Measurements from ENCODE around the gene FRRS1L. TPM values are rescaled to one million over a fixed set of nuclear protein-coding genes. Genes with fewer than 3 reads are reported as not detected.

Gene FRRS1L
- total RNA-seq, 1 experiment from 2014 or later, result 0.02 TPM

DNA sequence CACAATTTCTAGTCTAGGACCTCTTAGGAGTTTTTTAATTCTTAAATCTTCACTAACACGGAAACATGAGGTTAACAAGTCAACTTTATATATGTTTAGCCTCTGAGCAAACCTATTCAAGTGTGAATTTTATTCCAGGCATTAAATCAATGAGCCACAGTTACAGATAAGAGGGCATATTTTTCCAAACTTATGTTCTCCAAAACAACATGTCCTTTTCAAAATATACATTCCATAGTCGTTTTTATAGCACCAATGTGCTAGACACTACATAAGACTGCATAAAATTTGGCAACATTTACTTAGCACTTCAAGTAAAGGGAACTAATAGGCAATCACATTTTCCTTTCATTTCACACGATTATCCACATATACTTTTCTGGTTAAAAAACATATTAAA is 53.8 kb downstream of the FRRS1L start:
- DNase-seq, result no peak

DNA sequence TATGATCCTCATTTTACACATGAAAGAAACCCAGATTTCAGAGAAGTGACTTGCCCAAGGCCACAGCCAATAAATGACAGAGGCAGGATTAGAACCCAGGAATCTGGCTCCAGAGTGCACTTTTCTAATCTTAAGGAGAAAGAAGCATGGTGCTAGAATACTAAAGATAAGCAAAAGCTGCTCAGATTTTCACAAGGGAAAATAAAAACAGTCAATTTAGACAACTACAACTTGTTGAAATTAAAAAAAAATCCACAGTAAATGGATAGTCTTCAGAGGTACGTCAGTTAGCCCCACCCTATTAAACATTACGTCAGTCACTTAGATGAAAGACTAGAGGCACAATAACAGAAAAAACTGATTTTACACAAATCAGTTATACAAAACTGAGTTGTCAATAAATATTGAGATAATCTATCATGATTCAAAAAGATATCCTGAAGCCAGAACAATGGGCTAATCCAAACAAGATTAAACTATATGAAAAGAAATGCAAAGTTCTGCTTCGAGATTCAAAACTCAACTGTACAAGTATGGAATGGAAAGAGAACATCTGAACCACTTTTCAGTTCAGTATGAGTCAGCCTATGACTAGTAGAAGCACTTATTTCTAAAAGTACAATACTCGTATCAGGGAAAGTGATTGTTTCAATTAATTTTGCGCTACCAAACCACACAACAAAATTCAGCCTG is 56.6 kb downstream of the FRRS1L start:
- H3K27ac ChIP-seq, result peak overlapping the region; percentile 12; the same call in 1 of the 2 replicates
- H3K27me3 ChIP-seq, result no peaks in the 10 kb centered on the region
- peaks cover 42% of the 10 kb centered on the region for H3K4me1 ChIP-seq
- no peaks in the 10 kb centered on the region for H3K9me3 ChIP-seq (replicated peaks)
- H3K4me3 ChIP-seq, result no peak overlapping the region
- peaks cover 7% of the 10 kb centered on the region for H3K36me3 ChIP-seq
- no peak for DNase-seq

More for the DNA sequence above, 53.8 kb downstream of the FRRS1L start:
- Histone ChIP-seq H3K4me1 (peaks cover 38% of the 10 kb centered on the region), H3K36me3 (peaks cover 6% of the 10 kb centered on the region), H3K27me3 (no peaks in the 10 kb centered on the region), H3K4me3 (no peak overlapping the region), H3K27ac (no peak overlapping the region), H3K9me3 (replicated peaks) (no peaks in the 10 kb centered on the region)

DNA sequence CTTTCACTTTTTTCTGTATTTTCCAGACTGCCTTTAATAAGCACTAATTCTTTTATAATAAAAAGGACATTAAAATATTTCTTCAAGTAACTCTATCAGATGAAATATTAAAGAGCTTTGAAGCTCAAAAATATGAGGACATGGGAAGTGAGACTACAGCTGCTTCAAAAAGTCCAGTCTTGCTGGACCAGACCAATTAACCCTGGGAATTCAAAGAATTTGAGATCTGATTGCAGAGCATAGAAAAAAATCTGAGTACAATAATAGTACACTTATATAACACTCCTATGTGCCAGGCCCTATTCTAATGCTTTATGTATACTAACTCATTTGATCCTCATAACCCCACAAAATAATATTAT is 57.1 kb downstream of the FRRS1L start:
- Histone ChIP-seq H3K9me3 (replicated peaks) (no peaks in the 10 kb centered on the region), H3K36me3 (peaks cover 13% of the 10 kb centered on the region), H3K27ac (peak overlapping the region; percentile 12), H3K4me1 (peaks cover 42% of the 10 kb centered on the region), H3K4me3 (no peak overlapping the region), H3K27me3 (no peaks in the 10 kb centered on the region)
- DNase-seq, result peak in 1 of 2 experiments; percentile 27

DNA sequence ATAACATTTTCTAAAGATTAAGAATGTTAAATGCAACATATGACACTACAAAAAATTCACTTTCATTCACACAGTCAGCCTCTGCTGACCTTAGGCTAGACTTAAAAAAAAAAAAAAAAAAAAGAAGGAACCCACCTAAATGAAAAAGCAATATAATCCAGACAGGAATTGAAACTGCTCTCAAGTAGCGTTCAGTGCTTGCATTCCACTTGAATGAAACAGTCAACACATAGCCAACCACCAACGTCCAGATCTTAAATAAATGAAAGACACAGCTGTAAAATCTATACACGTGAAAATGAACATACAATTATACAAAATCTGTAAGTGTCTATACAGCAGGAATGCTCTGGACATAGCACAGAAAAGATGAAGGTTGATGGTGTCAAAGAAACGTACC is 58.7 kb downstream of the FRRS1L start:
- Histone ChIP-seq H3K9me3 (replicated peaks) (no peaks in the 10 kb centered on the region), H3K27ac (peak overlapping the region; percentile 22), H3K4me1 (peaks cover 42% of the 10 kb centered on the region), H3K36me3 (peaks cover 22% of the 10 kb centered on the region), H3K4me3 (no peak overlapping the region), H3K27me3 (no peaks in the 10 kb centered on the region)
- peak in 1 of 2 experiments; percentile 22 for DNase-seq

DNA sequence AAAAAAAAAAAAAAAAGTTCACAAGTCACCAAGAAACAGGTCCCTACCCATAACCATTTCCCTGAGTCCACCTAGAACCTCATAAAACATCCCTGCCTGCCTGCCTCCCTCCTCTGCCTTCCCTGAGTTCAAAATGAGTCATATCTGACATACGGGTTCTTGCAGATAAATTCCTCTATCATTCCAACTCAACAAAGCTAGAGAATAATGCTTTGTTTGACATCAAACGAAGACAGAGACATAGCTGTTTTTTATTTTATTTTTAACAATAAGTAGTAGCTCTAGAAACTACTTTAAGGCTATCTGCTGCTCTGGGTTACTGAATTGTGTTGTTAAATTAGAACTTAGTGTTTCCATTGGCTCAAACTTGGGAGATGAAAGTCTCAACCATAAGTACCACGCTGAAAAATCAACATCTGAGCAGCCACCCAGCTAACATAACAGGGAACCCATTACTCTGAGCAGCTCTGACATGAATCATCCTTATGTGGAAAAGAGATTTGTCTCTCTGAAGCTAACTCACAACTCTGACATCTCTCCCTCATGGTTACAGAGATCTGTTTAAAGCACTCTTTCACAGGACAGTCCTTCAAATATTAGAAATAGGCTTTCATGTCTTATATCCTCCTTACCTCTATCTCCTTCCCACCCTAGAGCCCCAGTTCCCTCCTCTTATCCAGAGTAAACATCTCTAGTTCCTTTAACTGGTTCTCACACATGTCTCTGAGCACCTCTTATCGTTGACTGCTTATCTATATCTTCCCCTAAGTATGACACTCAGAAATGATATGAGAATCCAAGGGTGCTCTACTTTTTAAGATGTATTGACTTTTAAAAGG is 59.4 kb downstream of the FRRS1L start:
- Histone ChIP-seq H3K9me3 (replicated peaks) (0 out of 2 replicates have a peak, but pooled peaks cover 4% of the 10 kb centered on the region), H3K36me3 (peaks cover 29% of the 10 kb centered on the region), H3K27ac (peak overlapping the region; percentile 11; the same call in 1 of the 2 replicates), H3K4me1 (peaks cover 42% of the 10 kb centered on the region), H3K27me3 (no peaks in the 10 kb centered on the region), H3K4me3 (no peak overlapping the region)
- no peak for DNase-seq

DNA sequence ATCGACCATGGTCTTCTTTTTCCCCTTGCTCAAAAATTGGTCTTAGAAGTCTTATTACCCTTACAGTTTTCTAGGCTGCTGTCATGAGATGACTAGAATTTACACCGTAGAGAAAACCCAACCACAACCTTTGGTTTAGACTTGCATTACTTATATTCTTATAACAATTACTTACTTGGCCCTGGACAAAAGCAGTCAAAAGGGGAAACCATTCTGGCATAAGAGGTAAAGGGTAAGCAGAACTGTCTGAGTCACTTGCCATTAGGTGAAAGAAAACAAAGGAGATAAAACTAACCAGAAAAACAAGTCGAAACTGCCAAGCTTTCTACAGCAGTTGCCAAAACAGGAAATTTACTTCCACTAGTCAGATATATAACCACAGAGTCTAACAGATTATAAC is 65.2 kb downstream of the FRRS1L start:
- no peak for DNase-seq
- Histone ChIP-seq H3K9me3 (replicated peaks) (0 out of 2 replicates have a peak, but pooled peaks cover 4% of the 10 kb centered on the region), H3K27me3 (no peaks in the 10 kb centered on the region), H3K4me3 (no peak overlapping the region), H3K36me3 (peaks cover 56% of the 10 kb centered on the region), H3K4me1 (peaks cover 19% of the 10 kb centered on the region), H3K27ac (no peak overlapping the region)

DNA sequence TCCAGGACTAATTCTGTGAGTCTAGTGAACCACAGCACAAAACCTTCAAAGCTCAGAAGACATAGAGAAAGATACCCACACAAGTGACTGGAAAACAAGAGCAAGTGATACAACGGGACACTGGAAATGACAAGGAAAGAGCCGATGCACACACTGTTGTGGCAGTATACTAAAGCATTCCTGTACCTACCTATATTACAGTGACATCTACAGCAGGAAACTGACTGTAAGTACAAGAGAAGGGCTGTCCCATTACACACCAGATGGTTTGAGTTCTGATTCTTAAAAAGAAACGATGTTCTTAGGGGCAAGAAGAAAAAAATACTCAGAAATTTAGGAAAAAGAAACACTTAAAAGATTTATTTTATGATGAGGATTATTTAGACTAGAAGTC is 65.8 kb downstream of the FRRS1L start:
- Histone ChIP-seq H3K9me3 (replicated peaks) (0 out of 2 replicates have a peak, but pooled peaks cover 4% of the 10 kb centered on the region), H3K4me1 (peaks cover 19% of the 10 kb centered on the region), H3K36me3 (peaks cover 56% of the 10 kb centered on the region), H3K27me3 (no peaks in the 10 kb centered on the region), H3K27ac (no peak overlapping the region), H3K4me3 (no peak overlapping the region)
- no peak for DNase-seq

DNA sequence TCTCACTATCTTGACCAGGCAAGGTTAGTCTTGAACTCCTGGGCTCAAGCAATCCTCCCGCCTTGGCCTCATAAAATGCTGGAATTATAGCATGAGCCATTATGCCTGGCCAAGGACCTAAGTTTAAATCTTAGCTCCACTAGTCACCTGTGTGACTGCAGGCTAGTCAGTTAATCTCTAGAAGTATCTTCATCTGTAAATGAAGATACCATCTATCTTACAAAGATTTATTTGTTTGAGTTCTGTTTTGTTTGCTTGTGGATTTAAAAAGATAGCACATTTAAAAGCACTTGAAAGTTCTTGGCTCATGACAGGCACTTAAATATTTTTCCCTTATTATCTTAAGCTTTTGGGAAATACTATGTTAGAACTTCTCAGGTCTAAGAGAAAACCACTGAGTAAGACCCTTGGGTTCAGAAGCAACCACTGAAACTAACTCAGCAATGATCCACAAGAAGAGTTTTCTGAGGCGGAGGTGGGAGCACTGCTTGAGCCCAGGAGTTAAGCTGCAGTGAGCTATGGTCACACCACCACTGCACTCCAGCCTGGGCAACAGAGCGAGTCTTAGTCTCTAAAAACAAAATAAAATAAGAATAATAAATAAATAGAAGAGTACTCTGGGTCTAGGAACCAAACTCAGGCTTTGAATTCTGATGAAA is 66.4 kb downstream of the FRRS1L start:
- Histone ChIP-seq H3K4me3 (no peak overlapping the region), H3K4me1 (peaks cover 19% of the 10 kb centered on the region), H3K9me3 (replicated peaks) (0 out of 2 replicates have a peak, but pooled peaks cover 4% of the 10 kb centered on the region), H3K36me3 (peaks cover 55% of the 10 kb centered on the region), H3K27me3 (no peaks in the 10 kb centered on the region), H3K27ac (no peak overlapping the region)
- no peak for DNase-seq

DNA sequence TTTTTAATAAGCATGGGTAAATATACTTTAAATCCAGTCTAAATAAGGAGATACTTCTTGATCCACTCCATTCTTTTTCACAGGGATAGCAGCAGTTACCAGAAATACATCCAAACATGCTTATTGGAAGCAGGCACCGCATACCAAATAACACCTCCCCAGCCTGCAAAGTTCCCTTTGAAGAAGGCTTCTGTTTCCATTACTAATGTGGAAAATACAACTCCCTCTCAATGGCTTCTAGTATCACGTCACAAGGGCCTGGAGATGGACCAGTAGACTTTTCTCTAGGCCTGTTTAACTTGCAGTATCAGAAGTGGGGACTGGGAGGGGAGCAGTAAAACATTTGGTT is 68.1 kb downstream of the FRRS1L start:
- no peak overlapping the region for H3K4me3 ChIP-seq
- H3K27ac ChIP-seq, result no peak overlapping the region

DNA sequence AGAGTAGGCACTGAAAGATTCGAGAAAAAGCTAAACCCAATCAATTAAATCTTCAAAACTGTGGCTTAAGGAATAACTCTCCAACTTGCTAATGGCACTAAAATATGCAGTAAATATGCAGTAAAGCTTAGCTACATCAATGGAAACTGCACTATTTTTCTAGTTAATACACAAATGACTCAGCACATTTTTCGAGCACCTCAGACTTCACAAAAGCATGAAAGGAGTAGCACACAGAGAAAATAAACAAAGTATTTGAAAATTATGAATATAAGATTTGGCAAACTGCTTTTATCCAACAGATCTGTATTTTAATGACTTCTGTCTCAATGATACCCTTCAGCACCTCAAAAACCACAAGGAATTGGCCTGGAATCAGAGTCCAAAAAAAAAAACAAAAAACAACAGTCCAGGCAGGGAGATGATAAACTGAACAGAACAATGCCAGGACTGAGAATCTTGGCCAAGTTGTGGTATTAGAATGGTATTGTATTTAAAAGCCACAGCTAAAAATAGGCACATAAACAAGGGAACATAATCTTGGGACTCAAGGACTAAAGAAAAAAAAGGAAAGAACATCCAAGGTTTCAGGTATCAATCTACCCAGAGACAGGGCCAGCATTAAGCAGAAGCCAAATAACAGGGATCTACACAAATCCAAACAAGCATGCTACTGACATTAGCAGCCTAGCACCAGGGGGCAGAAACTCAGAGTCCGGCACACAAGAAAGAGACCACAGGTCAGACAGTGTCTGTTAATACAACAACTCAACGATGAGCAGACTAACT is 68.7 kb downstream of the FRRS1L start:
- peak; percentile 64 to 78 for DNase-seq
- H3K36me3 ChIP-seq, result peaks cover 47% of the 10 kb centered on the region
- H3K4me3 ChIP-seq, result no peak overlapping the region
- no peak overlapping the region for H3K27ac ChIP-seq
- 0 out of 2 replicates have a peak, but pooled peaks cover 4% of the 10 kb centered on the region for H3K9me3 ChIP-seq (replicated peaks)
- H3K27me3 ChIP-seq, result no peaks in the 10 kb centered on the region
- peaks cover 19% of the 10 kb centered on the region for H3K4me1 ChIP-seq

More for the DNA sequence above, 68.1 kb downstream of the FRRS1L start:
- Histone ChIP-seq H3K27me3 (no peaks in the 10 kb centered on the region), H3K9me3 (replicated peaks) (0 out of 2 replicates have a peak, but pooled peaks cover 4% of the 10 kb centered on the region), H3K36me3 (peaks cover 52% of the 10 kb centered on the region), H3K4me1 (peaks cover 19% of the 10 kb centered on the region)
- DNase-seq, result no peak

DNA sequence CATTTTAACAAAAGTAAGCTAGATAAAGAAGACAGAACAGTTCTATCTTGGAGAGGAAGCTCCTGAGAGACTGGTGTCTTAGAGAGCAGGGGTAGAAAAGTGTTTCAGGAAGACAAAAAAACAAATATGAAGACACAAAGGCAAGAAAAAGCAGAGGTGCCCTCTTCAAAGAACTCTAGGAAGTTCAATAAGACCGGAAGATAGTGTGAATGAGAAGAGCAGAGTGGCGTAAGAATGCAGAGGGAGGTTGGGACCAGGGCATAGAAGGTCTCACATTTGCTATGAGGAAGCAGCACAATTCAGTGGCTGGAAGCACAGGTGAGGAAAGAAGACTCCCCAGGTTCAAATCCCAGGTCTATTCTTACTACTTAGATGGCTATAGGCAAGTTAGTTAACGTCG is 69.9 kb downstream of the FRRS1L start:
- H3K27ac ChIP-seq, result no peak overlapping the region
- no peak overlapping the region for H3K4me3 ChIP-seq

DNA sequence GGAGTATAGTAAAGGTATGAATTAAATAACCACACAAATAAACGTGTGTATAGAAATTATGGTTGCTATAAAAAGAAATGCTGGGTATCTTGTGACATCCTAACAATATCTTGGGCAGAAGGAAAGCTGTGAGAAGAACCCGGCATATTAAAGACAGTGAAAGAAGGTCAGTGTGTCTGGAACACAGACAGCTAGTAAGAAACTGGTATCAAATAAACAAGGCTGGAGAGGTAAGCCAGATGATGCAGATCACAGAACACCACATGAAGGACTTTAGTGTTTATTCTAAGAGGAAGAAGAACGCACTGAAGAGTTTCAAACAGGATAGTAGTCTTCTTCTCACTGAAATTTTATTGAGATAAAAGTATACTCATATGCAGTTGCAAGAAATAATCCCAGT is 71.7 kb downstream of the FRRS1L start:
- H3K4me3 ChIP-seq, result no peak overlapping the region
- peaks cover 19% of the 10 kb centered on the region for H3K4me1 ChIP-seq
- no peak overlapping the region for H3K27ac ChIP-seq

More for the DNA sequence above, 69.9 kb downstream of the FRRS1L start:
- no peaks in the 10 kb centered on the region for H3K27me3 ChIP-seq
- no peaks in the 10 kb centered on the region for H3K9me3 ChIP-seq (replicated peaks)
- H3K4me1 ChIP-seq, result peaks cover 19% of the 10 kb centered on the region
- no peak for DNase-seq
- H3K36me3 ChIP-seq, result peaks cover 48% of the 10 kb centered on the region

DNA sequence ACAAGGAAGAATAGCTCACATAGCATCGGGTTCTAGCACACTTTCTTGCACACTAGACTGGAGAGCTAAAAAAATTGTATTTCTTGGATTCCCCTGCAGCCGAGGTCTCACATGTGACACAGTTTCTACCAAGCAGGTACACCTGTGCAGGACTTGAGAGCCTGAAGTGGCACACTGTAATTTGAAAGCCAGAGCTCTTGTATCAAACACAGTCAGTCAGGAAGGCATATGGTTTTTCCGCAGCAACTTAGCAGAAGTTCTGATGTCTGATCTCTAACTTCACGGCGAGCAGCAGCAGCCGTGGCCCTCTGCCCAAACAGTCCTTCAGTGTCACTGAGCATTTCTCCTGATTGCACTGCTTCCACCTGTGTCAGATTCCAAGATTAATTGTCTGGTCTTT is 72.8 kb downstream of the FRRS1L start:
- H3K27me3 ChIP-seq, result no peaks in the 10 kb centered on the region
- no peaks in the 10 kb centered on the region for H3K9me3 ChIP-seq (replicated peaks)
- DNase-seq, result no peak
- H3K4me1 ChIP-seq, result peaks cover 16% of the 10 kb centered on the region
- peaks cover 51% of the 10 kb centered on the region for H3K36me3 ChIP-seq
- H3K27ac ChIP-seq, result no peak overlapping the region
- no peak overlapping the region for H3K4me3 ChIP-seq

More for the DNA sequence above, 71.7 kb downstream of the FRRS1L start:
- Histone ChIP-seq H3K27me3 (no peaks in the 10 kb centered on the region), H3K36me3 (peaks cover 46% of the 10 kb centered on the region), H3K9me3 (replicated peaks) (no peaks in the 10 kb centered on the region)
- DNase-seq, result no peak

DNA sequence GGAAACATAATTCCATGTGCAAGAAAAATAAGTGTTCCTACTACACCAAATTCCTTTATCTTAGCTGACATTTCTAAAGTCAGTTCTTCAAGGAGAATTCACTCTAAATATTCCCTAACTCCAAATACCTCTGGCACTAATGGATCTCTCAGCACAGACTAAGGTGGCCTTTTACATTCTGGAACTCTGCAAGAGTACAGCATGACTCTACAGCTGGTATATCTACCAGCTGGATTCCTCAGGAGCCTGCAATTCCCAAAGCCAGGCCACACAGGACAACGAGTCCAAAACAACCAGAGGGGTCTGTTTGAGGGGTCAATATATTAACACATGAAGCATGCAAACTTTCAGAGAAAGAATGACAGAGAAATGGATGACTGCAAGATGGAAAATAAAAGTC is 74.5 kb downstream of the FRRS1L start:
- H3K9me3 ChIP-seq (replicated peaks), result no peaks in the 10 kb centered on the region
- DNase-seq, result no peak
- no peak overlapping the region for H3K27ac ChIP-seq
- H3K27me3 ChIP-seq, result no peaks in the 10 kb centered on the region
- no peaks in the 10 kb centered on the region for H3K4me1 ChIP-seq
- H3K36me3 ChIP-seq, result peaks cover 63% of the 10 kb centered on the region
- no peak overlapping the region for H3K4me3 ChIP-seq

Data from SJCRH30 (cell line).